GM06990 (cell line): Measurements from ENCODE around the gene SMC3.
"Not testable (repeated sequence)": the region's sequence is repeated elsewhere in the genome, so short reads cannot be mapped to it uniquely, and the experiment has no call there.

Experiments
- DNase-seq: peaks from one replicate; pipeline ENCODE4 v3.0.0-alpha.2; 2011; ENCODE audit not compliant: insufficient read length; ENCODE audit errors: extremely low read depth
- H3K27me3 ChIP-seq: replicated peaks from 2 replicates; pipeline ENCODE4 v1.6.0; 2011; ENCODE audit warnings: low read length; ENCODE audit not compliant: control insufficient read depth, insufficient read depth
- H3K36me3 ChIP-seq: 2 replicates; pipeline ENCODE4 v1.5.1; 2011; ENCODE audit warnings: low read length; ENCODE audit not compliant: control insufficient read depth, insufficient read depth
- H3K4me3 ChIP-seq: replicated peaks from 2 replicates; pipeline ENCODE4 v1.5.1; 2011; ENCODE audit warnings: low read depth, mild to moderate bottlenecking, control low read depth, low read length
- CTCF ChIP-seq: IDR thresholded peaks from 2 replicates; pipeline ENCODE4 v1.5.1; 2011; ENCODE audit warnings: low read length, control low read depth, mild to moderate bottlenecking, inconsistent platforms; ENCODE audit not compliant: insufficient read depth, poor library complexity, severe bottlenecking

SMC3 gene

GRCh38 chr10:110597476-110597875, 30.0 kb downstream of the SMC3 start:
- TF ChIP-seq CTCF = no peak
- no peaks in the 10 kb centered on the region for H3K27me3 ChIP-seq
- H3K36me3 ChIP-seq = peaks cover 1% of the 10 kb centered on the region
- DNase-seq = no peak
- H3K4me3 ChIP-seq = no peak overlapping the region

- peak; percentile 52 for TF ChIP-seq CTCF
- peaks cover 2% of the 10 kb centered on the region; the same call in 1 of the 2 replicates for H3K36me3 ChIP-seq
- DNase-seq = peak; percentile 33
- no peaks in the 10 kb centered on the region for H3K27me3 ChIP-seq
- no peak overlapping the region for H3K4me3 ChIP-seq
Measured at GRCh38 chr10:110600487-110601101, 33.1 kb downstream of the SMC3 start.

- Histone ChIP-seq H3K4me3 (no peak overlapping the region), H3K36me3 (peaks cover 2% of the 10 kb centered on the region; the same call in 1 of the 2 replicates), H3K27me3 (no peaks in the 10 kb centered on the region)
- no peak for DNase-seq
- TF ChIP-seq CTCF = no peak
Measured at GRCh38 chr10:110601581-110601980, 34.1 kb downstream of the SMC3 start.

- no peak for TF ChIP-seq CTCF
- H3K27me3 ChIP-seq = no peaks in the 10 kb centered on the region
- H3K4me3 ChIP-seq = no peak overlapping the region
- DNase-seq = no peak
- H3K36me3 ChIP-seq = no peaks in the 10 kb centered on the region
Measured at GRCh38 chr10:110608087-110608486, 40.6 kb downstream of the SMC3 start.

GRCh38 chr10:110609605-110610004, 42.1 kb downstream of the SMC3 start:
- Histone ChIP-seq H3K36me3 (no peaks in the 10 kb centered on the region), H3K27me3 (no peaks in the 10 kb centered on the region), H3K4me3 (no peak overlapping the region)
- no peak for DNase-seq
- TF ChIP-seq CTCF = no peak

GRCh38 chr10:110610308-110610774, 42.8 kb downstream of the SMC3 start:
- Histone ChIP-seq H3K27me3 (no peaks in the 10 kb centered on the region), H3K36me3 (no peaks in the 10 kb centered on the region), H3K4me3 (no peak overlapping the region)
- TF ChIP-seq CTCF = peak; percentile 81
- DNase-seq = no peak

GRCh38 chr10:110610781-110611180, 43.3 kb downstream of the SMC3 start:
- not testable (repeated sequence) for H3K27me3 ChIP-seq, H3K4me3 ChIP-seq, DNase-seq, H3K36me3 ChIP-seq
